NOMO-1 treated with DMSO at 0.1 percent for 48 hours (cell line): ENCODE data around the gene MARCHF2.

ENCODE experiments used
- DNase-seq: peaks from one replicate; lab custom pipeline; 2025; ENCODE audit not compliant: unreplicated experiment; lab: John Stamatoyannopoulos, UW

The MARCHF2 gene

GRCh38 chr19:8387688-8388611, 25.2 kb upstream of the MARCHF2 start:
- no peak for DNase-seq

DNA sequence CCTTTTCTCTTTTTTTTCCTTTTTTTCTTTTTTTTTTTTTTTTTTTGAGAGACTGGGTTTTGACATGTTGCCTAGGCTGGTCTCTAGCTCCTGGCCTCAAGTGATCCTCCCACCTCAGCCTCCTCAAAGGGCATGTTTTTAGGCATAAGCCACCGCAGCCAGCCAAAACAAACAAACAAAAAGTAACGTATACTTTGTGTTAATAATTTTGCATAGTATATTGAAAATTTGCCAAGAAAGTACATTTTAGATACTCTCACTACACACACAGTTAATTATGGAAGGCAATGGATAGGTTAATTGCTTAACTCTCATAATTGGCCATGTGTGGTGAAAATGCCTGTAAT, 24.5 kb upstream of the MARCHF2 start:
- no peak for DNase-seq

GRCh38 chr19:8389891-8390616, 23.1 kb upstream of the MARCHF2 start, which contains the start of gene RAB11B:
RAB11B (plus strand) TSS chr19:8390360; CDS start chr19:8390417, 57 bp downstream.
- DNase-seq = peak; percentile 100

DNA sequence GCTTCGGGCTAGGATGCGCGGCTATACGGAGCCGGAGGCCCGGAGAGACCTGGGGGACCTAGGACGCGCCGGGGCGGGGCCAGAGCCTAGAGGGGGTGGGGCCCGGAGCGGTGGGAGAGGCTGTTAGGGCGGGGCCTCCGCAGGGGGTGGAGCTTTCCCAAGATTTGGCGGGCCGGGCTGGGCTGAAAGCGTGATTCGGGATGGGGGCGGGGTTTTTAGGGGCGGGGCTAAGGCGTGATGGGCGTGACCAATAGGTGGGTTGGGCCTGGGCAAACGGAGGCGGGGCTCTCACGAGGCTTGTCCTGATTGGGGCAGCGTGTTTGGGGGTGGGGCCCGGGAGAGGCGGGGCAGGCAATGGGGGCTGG, 22.5 kb upstream of the MARCHF2 start:
- peak; percentile 63 for DNase-seq

- DNase-seq = no peak
Measured at GRCh38 chr19:8391198-8392016, 21.7 kb upstream of the MARCHF2 start.

GRCh38 chr19:8392017-8392591, 21.0 kb upstream of the MARCHF2 start:
- DNase-seq = no peak

GRCh38 chr19:8393192-8393870, 19.8 kb upstream of the MARCHF2 start:
- DNase-seq = no peak

GRCh38 chr19:8393871-8394250, 19.2 kb upstream of the MARCHF2 start:
- DNase-seq = no peak

DNA sequence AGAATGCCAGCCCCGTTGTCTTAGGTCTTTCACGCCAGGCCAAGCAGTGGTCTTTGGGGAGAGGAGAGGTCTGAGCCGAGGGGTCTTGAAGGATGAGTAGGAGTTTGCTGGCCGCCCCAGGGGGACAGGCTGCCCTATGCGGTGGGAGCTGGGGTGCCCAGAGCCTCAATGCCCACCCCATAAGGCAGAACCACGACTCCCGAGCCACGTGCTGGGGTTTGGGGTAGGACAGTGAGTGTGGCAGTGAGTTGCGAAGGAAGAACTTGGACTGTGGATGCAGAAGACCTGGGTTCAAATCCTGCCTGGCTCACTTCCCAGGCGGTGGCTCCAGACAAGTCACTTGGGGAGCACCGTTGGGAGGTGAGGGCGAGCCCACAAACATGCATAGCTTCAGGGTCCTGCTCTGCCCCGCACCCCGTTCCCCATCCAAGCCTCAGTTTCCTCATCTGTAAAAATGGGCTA, 17.5 kb upstream of the MARCHF2 start:
- no peak for DNase-seq

DNA sequence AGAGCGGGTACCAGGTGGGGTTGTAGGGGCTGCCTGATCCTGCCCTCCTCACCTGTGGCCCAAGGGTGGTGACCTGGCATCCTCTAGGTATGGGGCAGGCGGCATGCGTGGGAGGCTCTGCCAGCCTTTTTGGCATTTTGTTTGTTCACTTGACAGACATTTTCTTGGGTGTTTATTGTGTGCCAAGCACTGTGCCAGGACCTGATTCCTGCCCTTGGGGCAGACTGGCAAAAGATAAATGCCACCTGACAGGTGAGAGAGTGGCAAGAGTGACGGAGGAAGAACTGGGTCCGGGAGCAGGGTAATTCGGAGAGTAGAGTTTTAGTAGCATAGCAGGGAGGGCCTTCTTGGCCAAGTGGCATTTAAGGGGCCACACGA, 16.9 kb upstream of the MARCHF2 start:
- DNase-seq = no peak

GRCh38 chr19:8396563-8397203, 16.4 kb upstream of the MARCHF2 start:
- peak; percentile 53 for DNase-seq

- no peak for DNase-seq
Measured at GRCh38 chr19:8397271-8397670, 15.8 kb upstream of the MARCHF2 start.

- no peak for DNase-seq
Measured at GRCh38 chr19:8397746-8398310, 15.3 kb upstream of the MARCHF2 start.

GRCh38 chr19:8398311-8398771, 14.8 kb upstream of the MARCHF2 start:
- no peak for DNase-seq

DNA sequence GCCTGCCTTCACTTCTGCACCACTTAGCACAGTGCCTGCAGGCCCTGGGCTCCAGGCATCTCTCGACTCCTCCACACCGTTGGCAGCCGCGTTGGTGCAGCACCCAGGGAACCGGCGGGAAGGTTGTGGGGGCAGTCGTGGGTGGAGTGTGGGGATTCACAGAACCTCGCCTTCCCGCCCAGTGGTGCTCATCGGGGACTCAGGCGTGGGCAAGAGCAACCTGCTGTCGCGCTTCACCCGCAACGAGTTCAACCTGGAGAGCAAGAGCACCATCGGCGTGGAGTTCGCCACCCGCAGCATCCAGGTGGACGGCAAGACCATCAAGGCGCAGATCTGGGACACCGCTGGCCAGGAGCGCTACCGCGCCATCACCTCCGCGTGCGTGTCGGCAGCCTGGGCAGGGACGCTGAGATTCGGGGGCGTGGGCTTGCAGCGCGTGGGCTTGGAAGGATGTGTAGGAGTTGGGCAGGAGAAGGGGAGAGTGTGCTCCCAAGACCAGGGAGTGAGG, 13.4 kb upstream of the MARCHF2 start:
- DNase-seq = no peak

DNA sequence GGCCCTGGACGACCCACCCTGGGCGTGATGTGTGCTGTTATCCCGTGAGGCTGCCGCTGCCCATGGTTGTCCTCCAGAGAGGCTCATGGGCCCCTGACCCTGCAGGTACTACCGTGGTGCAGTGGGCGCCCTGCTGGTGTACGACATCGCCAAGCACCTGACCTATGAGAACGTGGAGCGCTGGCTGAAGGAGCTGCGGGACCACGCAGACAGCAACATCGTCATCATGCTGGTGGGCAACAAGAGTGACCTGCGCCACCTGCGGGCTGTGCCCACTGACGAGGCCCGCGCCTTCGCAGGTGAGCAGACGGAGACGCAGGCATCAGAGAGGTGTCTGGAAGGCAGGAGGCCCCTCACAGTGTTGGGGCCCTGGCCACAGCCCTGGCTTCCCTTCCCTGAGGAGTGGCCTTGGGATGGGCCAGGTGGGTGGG, 11.1 kb upstream of the MARCHF2 start:
- DNase-seq = no peak

DNA sequence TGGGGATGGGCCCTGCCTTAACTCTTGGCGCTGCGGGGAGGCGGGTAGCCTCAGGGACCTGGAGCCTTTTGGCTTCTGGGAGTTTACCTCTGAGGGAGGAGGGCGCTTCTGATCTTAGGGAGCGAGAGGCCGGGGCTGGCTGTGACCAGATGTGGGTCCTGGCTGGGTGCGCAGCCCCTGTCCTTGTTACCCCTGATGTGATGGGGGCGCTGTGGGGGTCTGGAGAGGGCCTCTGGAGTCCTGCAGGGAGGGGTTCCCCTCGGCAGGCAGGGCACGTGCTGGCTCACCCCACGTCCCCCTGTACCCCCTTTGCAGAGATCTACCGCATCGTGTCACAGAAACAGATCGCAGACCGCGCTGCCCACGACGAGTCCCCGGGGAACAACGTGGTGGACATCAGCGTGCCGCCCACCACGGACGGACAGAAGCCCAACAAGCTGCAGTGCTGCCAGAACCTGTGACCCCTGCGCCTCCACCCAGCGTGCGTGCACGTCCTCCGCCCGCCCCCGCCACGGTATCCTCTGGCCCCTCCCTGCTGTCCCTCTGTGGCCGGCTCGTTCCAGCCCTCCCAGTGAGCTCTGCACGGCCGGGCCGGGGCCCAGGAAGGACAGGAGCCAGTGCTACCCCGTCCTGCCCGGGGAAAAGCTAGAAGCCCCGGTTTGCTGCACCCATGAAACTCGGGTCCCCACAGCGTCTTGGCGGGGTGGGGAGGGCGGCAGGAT, 9.8 kb upstream of the MARCHF2 start:
- no peak for DNase-seq

GRCh38 chr19:8403820-8404109, 9.3 kb upstream of the MARCHF2 start:
- DNase-seq = no peak
